Smooth muscle cell of trachea (primary cell): Measurements from ENCODE around the gene TP53TG3. TPM values are rescaled to one million over a fixed set of nuclear protein-coding genes. Genes with fewer than 3 reads are reported as not detected.

ENCODE experiments used
- total RNA-seq: library from RNA; depleted of rRNA; stranded (reverse); fragments of >200 nt; gene quantifications from 2 replicates; pipeline ENCODE4 v1.2.1, GENCODE V29; 2014

TP53TG3 gene
- not detected in 2 replicates for total RNA-seq

DNA sequence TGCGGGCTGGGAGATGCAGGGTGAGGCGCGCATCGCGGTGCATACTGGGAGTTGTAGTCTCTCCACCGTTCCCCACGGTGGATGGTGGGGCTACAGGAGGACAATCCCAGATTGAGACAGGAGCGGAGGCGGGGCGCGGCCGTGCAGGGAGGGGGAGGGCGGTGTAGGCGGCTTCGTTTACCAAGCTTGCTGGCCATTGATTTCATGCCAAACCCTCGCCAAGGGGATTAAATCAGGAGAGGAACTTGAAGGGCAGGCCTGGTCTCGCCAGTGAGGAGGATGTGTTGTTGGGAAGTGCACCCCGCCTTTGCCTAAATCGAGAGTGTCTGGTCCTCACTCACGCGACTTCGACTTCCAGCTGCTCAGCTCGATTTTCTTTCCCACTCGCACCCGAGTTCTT, at the start of gene TP53TG3:
Gene TP53TG3, minus strand, starts transcription at position 101 of the 400 bp plus-strand sequence. Its CDS starts 68 bp downstream, at position 33.

